Measurements from ENCODE around the gene HSPB9.

The HSPB9 gene

DNA sequence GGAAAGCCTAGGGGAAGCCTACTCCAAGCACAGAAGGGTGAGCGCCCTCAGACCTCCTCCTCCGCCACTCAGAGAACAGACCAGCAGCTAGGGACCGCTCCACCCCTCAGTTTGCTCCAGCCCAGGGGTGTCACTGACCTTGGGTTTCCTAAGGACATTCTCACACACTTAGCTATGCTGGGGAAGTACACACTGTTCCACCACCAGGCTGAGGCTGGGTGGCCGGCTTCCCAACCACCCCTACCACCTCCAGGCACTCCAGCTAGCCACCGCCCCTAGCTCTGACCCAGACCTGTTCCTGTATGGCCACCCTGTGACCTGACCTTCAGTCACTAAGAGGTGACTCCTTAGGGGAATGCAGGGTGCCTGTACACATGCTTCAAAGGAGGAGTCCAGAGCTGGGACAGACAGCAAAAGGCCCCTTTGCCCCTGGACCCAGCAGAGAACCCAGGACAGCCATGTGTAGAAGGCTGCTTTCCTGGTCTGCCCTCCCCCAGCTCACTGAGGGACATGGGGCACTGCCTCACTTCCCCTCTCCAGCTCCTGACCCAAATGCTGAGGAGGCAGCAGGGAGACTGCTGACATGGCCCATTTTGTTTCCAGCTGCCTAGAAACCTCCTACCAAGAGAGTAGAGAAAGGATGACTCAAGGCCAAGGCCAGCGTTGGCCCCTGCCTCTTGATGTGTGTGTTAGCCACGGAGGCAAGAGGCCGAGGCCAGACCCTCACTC lies 6.7 kb downstream of the HSPB9 start:
- peaks cover 30% of the 10 kb centered on the region for H3K4me1 ChIP-seq (ENCODE audit: control insufficient read depth, insufficient read depth, low read length)
- H3K9ac ChIP-seq (ENCODE audit: low read depth, low read length): no peak overlapping the region
- H3K4me3 ChIP-seq (ENCODE audit: low read length): no peak overlapping the region
- H3K4me2 ChIP-seq (ENCODE audit: low read length): no peak overlapping the region
- H3K36me3 ChIP-seq (ENCODE audit: insufficient read depth, low read length): peaks cover 49% of the 10 kb centered on the region
- H3K27me3 ChIP-seq (ENCODE audit: control insufficient read depth, insufficient read depth, low read length): no peaks in the 10 kb centered on the region
- no peaks in the 10 kb centered on the region for H3K9me3 ChIP-seq (replicated peaks; ENCODE audit: low read length)

DNA sequence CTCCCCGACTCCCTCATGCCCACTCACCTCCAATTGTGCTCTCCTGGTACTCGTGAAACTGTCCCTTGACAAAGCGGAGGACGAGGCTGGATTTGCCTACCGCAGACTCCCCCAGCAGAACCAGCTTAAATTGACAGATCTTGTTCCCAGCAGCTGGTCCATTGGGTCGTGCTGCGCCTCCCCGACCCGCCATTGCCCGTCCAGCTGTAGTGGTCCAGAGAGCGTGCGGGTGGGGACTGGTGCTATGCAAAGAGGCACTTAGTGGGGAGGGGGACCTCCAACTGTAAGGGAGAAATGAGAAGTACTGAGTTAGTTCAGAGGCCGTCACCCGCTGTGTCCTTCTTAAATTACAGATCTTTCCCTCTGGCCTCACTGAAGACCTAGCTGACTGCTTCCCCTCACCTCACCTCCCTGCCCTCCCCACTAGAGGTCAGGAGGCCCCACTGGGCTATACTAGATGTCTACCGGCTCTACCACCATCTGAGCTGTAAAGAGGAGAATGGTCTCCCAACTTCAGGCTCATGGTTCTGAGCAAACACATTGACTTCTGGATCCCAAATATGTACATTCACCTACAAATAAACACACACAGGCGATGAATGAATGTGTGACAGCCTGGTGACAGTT lies 7.8 kb downstream of the HSPB9 start:
- no peak overlapping the region for H3K9ac ChIP-seq (ENCODE audit: low read depth, low read length)
- H3K36me3 ChIP-seq (ENCODE audit: insufficient read depth, low read length): peaks cover 39% of the 10 kb centered on the region
- H3K4me3 ChIP-seq (ENCODE audit: low read length): no peak overlapping the region
- H3K9me3 ChIP-seq (replicated peaks; ENCODE audit: low read length): no peaks in the 10 kb centered on the region
- no peaks in the 10 kb centered on the region for H3K27me3 ChIP-seq (ENCODE audit: control insufficient read depth, insufficient read depth, low read length)
- H3K4me1 ChIP-seq (ENCODE audit: control insufficient read depth, insufficient read depth, low read length): peaks cover 35% of the 10 kb centered on the region
- no peak overlapping the region for H3K4me2 ChIP-seq (ENCODE audit: low read length)

DNA sequence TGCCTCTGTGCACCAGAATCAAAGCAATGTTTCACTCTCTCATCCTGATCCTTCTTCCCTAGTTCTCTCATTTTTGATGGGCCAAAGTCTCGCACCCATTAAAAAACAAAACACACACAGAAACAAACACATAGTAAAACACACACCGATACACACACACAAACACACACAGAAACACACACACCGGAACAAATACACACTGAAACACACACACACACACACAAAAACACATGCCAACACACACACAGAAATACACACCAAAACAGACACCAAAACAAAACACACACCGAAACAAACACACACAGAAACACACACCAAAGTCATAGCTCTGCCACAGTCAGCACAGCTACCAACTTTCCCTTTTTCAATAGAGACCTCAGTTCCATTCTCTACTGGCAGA lies 8.6 kb downstream of the HSPB9 start:
- H3K4me3 ChIP-seq (ENCODE audit: low read length): no peak overlapping the region
- H3K36me3 ChIP-seq (ENCODE audit: insufficient read depth, low read length): peaks cover 36% of the 10 kb centered on the region
- H3K4me2 ChIP-seq (ENCODE audit: low read length): peak overlapping the region; percentile 3
- H3K4me1 ChIP-seq (ENCODE audit: control insufficient read depth, insufficient read depth, low read length): peaks cover 43% of the 10 kb centered on the region
- H3K27me3 ChIP-seq (ENCODE audit: control insufficient read depth, insufficient read depth, low read length): no peaks in the 10 kb centered on the region
- no peak overlapping the region for H3K9ac ChIP-seq (ENCODE audit: low read depth, low read length)
- no peaks in the 10 kb centered on the region for H3K9me3 ChIP-seq (replicated peaks; ENCODE audit: low read length)

DNA sequence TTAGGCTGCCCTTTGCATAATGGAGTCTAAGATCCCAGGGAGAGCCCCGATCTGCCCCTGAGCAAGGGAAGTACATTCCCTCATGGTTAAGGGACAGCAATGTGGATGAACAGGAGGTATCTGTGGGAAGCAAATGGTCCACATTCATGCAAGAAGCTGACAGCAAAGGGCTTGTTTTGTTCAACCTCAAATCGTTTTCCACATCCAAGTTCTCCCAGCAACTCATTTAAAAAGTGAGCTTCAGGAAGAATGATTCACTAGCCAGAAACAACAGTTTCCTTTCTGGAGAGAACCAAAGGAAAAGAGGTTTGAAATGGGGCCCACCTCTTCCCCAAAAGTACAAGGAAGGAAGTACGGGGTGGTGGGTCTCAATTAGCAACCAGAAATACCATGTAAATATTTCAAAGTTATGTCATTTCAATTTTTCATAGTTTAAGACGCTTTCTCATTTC lies 9.4 kb downstream of the HSPB9 start:
- no peaks in the 10 kb centered on the region for H3K9me3 ChIP-seq (replicated peaks; ENCODE audit: low read length)
- peak overlapping the region; percentile 7 for H3K9ac ChIP-seq (ENCODE audit: low read depth, low read length)
- H3K36me3 ChIP-seq (ENCODE audit: insufficient read depth, low read length): peaks cover 31% of the 10 kb centered on the region
- H3K27me3 ChIP-seq (ENCODE audit: control insufficient read depth, insufficient read depth, low read length): no peaks in the 10 kb centered on the region
- H3K4me3 ChIP-seq (ENCODE audit: low read length): no peak overlapping the region
- no peak overlapping the region for H3K4me2 ChIP-seq (ENCODE audit: low read length)
- peaks cover 46% of the 10 kb centered on the region for H3K4me1 ChIP-seq (ENCODE audit: control insufficient read depth, insufficient read depth, low read length)

DNA sequence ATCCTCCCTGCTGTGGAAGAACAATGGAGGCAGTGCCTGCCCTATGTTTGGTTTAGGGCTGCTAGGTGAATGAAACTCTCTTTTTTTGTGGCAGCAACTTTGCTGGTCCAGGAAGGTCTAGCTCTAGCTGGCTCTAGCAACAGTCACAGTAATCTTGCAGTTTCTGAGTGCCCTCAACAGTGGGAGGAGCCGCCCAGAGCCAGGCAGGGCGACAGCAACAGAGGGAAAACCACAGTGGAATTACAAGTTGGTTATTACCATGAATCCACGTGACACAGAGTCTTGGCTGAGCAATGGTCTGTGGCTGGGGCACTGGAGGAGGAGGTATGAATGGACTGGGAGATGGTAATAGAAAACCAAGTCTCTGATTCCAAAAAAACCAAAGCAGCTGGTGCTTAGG lies 10.3 kb downstream of the HSPB9 start:
- Histone ChIP-seq H3K4me3 (ENCODE audit: low read length) (no peak overlapping the region), H3K27me3 (ENCODE audit: control insufficient read depth, insufficient read depth, low read length) (no peaks in the 10 kb centered on the region)

DNA sequence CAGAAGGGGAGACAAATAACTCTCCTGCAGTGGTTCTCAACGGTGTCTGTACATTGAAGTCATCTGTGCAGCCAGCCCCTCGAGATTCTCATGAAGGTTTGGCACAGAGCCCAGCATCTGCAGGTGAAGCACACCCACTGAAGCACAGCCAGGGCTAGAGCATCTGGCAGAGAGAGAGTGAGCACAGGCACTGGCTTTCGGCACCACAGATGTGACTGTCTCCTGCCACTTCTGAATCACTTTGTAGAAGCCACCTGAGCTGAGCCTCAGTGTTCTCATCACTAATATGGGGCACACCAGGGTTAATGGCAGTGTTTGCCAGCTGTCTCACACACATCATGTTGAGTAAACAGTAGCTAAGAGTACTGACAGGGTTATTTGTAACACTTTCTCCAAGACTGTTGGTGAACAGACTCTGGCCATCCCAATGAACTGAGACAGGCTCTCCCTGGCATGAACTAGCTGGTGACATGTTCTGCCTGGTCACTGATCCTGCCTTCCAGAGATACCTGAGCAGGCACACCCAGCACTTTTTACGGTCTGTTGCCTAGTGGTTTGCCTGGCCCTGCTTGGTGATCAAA lies 10.9 kb downstream of the HSPB9 start:
- no peak overlapping the region for H3K4me3 ChIP-seq (ENCODE audit: low read length)
- no peaks in the 10 kb centered on the region for H3K9me3 ChIP-seq (replicated peaks; ENCODE audit: low read length)
- H3K27me3 ChIP-seq (ENCODE audit: control insufficient read depth, insufficient read depth, low read length): no peaks in the 10 kb centered on the region
- H3K36me3 ChIP-seq (ENCODE audit: insufficient read depth, low read length): peaks cover 22% of the 10 kb centered on the region
- peaks cover 46% of the 10 kb centered on the region for H3K4me1 ChIP-seq (ENCODE audit: control insufficient read depth, insufficient read depth, low read length)
- H3K9ac ChIP-seq (ENCODE audit: low read depth, low read length): no peak overlapping the region
- H3K4me2 ChIP-seq (ENCODE audit: low read length): peak overlapping the region; percentile 16

More for the DNA sequence above, 10.3 kb downstream of the HSPB9 start:
- Histone ChIP-seq H3K9me3 (replicated peaks; ENCODE audit: low read length) (no peaks in the 10 kb centered on the region), H3K4me2 (ENCODE audit: low read length) (peak overlapping the region; percentile 49), H3K36me3 (ENCODE audit: insufficient read depth, low read length) (peaks cover 28% of the 10 kb centered on the region), H3K9ac (ENCODE audit: low read depth, low read length) (no peak overlapping the region), H3K4me1 (ENCODE audit: control insufficient read depth, insufficient read depth, low read length) (peaks cover 46% of the 10 kb centered on the region)

DNA sequence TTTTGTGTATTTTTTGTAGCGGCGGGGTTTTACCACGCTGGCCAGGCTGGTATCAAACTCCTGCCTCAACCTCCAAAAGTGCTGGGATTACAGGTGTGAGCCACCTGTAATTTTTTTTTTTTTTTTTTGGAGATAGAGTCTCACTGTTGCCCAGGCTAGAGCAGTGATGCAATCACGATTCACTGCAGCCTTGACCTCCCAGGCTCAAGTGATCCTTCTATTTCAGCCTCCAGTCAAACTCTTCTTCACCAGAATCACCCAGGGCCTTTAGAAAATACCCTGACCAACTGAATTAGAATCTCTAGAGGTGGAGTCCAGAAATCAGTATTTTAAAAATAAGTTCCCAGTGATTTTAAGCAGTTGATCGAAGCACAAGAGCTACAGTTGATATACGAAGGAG lies 12.5 kb downstream of the HSPB9 start:
- no peaks in the 10 kb centered on the region for H3K9me3 ChIP-seq (replicated peaks; ENCODE audit: low read length)
- peaks cover 46% of the 10 kb centered on the region for H3K4me1 ChIP-seq (ENCODE audit: control insufficient read depth, insufficient read depth, low read length)
- H3K9ac ChIP-seq (ENCODE audit: low read depth, low read length): no peak overlapping the region
- H3K36me3 ChIP-seq (ENCODE audit: insufficient read depth, low read length): peaks cover 9% of the 10 kb centered on the region
- H3K27me3 ChIP-seq (ENCODE audit: control insufficient read depth, insufficient read depth, low read length): no peaks in the 10 kb centered on the region
- peak overlapping the region; percentile 33 for H3K4me2 ChIP-seq (ENCODE audit: low read length)
- H3K4me3 ChIP-seq (ENCODE audit: low read length): peak overlapping the region; percentile 35

DNA sequence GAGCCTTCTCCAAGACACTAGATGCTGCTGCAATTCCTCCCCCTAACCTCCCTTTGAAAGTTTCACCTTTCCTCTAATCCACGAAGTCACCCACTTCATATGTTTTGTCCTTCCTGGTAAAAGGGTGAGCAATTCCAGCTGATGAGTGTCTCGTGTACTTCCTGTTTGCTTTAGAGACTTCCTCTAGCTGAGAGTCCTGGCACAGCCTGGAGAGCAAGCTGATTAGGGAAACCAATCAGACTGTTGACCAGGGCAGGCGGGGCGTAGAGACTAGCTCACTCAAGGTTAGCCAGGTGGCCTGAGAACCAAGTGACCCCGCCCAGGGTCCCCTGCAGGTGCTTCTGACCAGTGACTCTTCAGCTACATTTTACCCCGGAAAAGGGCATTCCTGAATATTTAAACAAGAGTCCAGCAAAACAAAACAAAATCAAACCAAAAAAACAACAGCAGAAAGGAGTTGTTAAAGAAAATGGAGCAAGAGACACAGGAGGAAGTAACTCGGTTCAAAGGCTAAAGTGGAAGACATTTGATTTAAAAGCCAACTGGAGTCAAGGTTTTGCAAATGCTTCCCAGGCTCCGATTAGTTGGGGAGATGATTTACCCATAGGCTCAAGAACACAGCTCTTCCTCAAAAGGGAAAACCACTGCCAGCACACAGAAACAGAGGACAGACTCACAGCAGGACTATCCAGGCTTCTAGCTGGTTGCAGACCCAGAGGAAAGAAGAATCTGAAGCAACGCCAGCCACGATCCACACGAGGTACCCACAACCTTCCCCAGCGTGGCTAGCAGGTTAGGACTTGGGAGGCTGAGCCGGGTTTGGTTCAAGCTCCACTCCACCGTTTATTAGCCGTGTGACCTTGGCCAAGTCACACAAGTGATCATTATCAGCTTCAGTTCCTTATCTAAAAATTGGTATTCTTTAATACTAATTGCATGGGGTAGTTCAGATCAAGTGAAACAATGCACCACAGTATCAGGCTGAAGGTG lies 13.4 kb downstream of the HSPB9 start:
- H3K9ac ChIP-seq (ENCODE audit: low read depth, low read length): no peak overlapping the region
- peaks cover 12% of the 10 kb centered on the region for H3K36me3 ChIP-seq (ENCODE audit: insufficient read depth, low read length)
- peak overlapping the region; percentile 33 for H3K4me2 ChIP-seq (ENCODE audit: low read length)
- no peaks in the 10 kb centered on the region for H3K27me3 ChIP-seq (ENCODE audit: control insufficient read depth, insufficient read depth, low read length)
- H3K9me3 ChIP-seq (replicated peaks; ENCODE audit: low read length): no peaks in the 10 kb centered on the region
- H3K4me1 ChIP-seq (ENCODE audit: control insufficient read depth, insufficient read depth, low read length): peaks cover 46% of the 10 kb centered on the region
- peak overlapping the region; percentile 35 for H3K4me3 ChIP-seq (ENCODE audit: low read length)

DNA sequence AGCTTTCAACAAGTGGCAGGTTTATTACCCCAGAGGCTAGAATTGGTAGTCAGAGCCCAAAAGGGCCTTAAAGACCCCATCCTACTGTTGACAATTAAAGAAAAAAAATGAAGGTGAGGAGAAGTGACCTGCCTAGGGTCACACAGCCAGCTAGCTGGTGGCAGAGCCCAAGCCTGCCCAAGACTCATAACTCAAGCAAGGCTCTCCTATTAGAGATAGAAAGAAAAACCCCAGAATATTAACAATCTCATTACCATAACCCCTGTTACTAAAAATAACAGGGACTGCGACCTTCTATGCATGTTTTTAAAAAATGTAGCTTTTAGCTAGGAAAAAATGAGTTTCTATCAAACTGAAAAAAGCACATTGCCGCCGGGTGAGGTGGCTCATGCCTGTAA lies 14.0 kb downstream of the HSPB9 start:
- H3K36me3 ChIP-seq (ENCODE audit: insufficient read depth, low read length): peaks cover 16% of the 10 kb centered on the region
- H3K4me2 ChIP-seq (ENCODE audit: low read length): no peak overlapping the region
- peaks cover 46% of the 10 kb centered on the region for H3K4me1 ChIP-seq (ENCODE audit: control insufficient read depth, insufficient read depth, low read length)
- no peaks in the 10 kb centered on the region for H3K9me3 ChIP-seq (replicated peaks; ENCODE audit: low read length)
- H3K27me3 ChIP-seq (ENCODE audit: control insufficient read depth, insufficient read depth, low read length): no peaks in the 10 kb centered on the region
- H3K9ac ChIP-seq (ENCODE audit: low read depth, low read length): no peak overlapping the region
- no peak overlapping the region for H3K4me3 ChIP-seq (ENCODE audit: low read length)

DNA sequence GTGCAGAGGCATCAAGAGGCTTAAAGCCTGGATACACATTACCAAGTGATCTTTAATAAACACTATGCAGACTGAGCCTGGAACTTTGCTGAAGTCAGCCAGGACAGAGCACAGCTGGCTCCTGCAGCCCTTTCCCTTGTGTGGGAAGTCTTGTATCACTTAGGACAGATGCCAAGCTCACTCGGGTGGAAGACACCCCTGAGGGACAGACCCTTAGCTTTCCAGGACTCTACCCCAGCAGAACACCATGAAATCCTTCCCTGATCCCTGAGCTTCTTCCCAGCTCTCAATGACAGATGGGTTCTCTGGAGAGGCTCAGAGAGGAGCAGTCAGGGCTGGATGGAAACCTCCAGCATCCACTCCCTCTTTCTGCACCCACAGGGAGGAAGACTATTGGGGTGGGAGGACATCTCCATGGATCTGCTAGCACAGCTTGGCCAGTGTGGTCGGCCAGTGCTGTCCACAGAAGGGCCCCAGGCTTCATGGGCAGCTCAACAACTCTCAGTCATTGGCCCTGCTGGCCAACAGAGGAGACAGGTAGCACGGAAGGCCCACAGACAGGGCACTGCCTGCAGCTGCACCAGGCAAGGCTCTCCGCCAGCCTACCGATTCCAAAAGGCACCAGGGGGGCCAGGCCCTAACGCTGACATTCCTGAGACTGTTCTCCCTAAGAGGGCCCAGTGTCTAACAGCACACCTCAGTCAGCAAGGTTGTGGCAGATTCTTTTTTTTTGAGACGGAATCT lies 16.3 kb downstream of the HSPB9 start:
- Histone ChIP-seq H3K4me3 (ENCODE audit: low read length) (no peak overlapping the region), H3K4me1 (ENCODE audit: control insufficient read depth, insufficient read depth, low read length) (peaks cover 45% of the 10 kb centered on the region), H3K36me3 (ENCODE audit: insufficient read depth, low read length) (peaks cover 18% of the 10 kb centered on the region), H3K9me3 (replicated peaks; ENCODE audit: low read length) (no peaks in the 10 kb centered on the region), H3K9ac (ENCODE audit: low read depth, low read length) (no peak overlapping the region), H3K27me3 (ENCODE audit: control insufficient read depth, insufficient read depth, low read length) (no peaks in the 10 kb centered on the region), H3K4me2 (ENCODE audit: low read length) (no peak overlapping the region)

Data from skeletal muscle satellite cell (primary cell).